Kidney (tissue), 22 donors: ENCODE measurements around the gene ANAPC10. TPM values are rescaled to one million over a fixed set of nuclear protein-coding genes. Genes with fewer than 3 reads are reported as not detected.
"Not testable (repeated sequence)": the region's sequence is repeated elsewhere in the genome, so short reads cannot be mapped to it uniquely, and the experiment has no call there.

Experiments used
- DNase-seq, 5 donors: peaks; one replicate each; pipeline ENCODE4 v3.0.0-alpha.2; 2013 to 2020
- FAIRE-seq: peaks from 2 replicates; lab custom pipeline; 2012; peaks lifted over from hg19 to GRCh38; lab: Jason Lieb, UNC
- H3K27ac ChIP-seq, 2 donors: one replicate each; pipeline ENCODE4 v1.7.0; 2013; ENCODE audit warnings: low read depth in 2 of 2, low read length in 2 of 2, inconsistent platforms in 1 of 2
- H3K27me3 ChIP-seq: one replicate; pipeline ENCODE4 v1.7.1; 2013; ENCODE audit warnings: low read length, inconsistent platforms; ENCODE audit not compliant: control insufficient read depth, insufficient read depth
- H3K36me3 ChIP-seq, 3 donors: one replicate each; pipeline versions ENCODE4 v1.7.0 to v1.7.1; 2013; ENCODE audit warnings: low read length in 3 of 3, control low read depth in 1 of 3, inconsistent platforms in 1 of 3; ENCODE audit not compliant: insufficient read depth in 3 of 3, control insufficient read depth in 2 of 3
- H3K4me1 ChIP-seq, 3 donors: one replicate each; pipeline versions ENCODE4 v1.7.0 to v1.7.1; 2013; ENCODE audit warnings: low read length in 3 of 3, inconsistent platforms in 1 of 3, low read depth in 1 of 3; ENCODE audit not compliant: control insufficient read depth in 2 of 3, insufficient read depth in 2 of 3
- H3K4me3 ChIP-seq, 3 donors: one replicate each; pipeline versions ENCODE4 v1.7.0 to v1.8.1; 2013; ENCODE audit warnings: low read length in 3 of 3, control low read depth in 1 of 3, inconsistent platforms in 1 of 3
- H3K9ac ChIP-seq, 3 donors: one replicate each; pipeline versions ENCODE4 v1.7.0 to v1.7.1; 2013; ENCODE audit warnings: low read length in 3 of 3, control low read depth in 1 of 3, inconsistent platforms in 1 of 3
- H3K9me3 ChIP-seq, 3 donors: one replicate each; pipeline versions ENCODE4 v1.7.0 to v1.7.1; 2013; ENCODE audit warnings: low read length in 3 of 3, control low read depth in 1 of 3, inconsistent platforms in 1 of 3; ENCODE audit not compliant: control insufficient read depth in 2 of 3, insufficient read depth in 1 of 3
- CTCF ChIP-seq: IDR thresholded peaks from 3 replicates; pipeline ENCODE4 v1.5.1; 2012; ENCODE audit warnings: mild to moderate bottlenecking, moderate library complexity, borderline replicate concordance; ENCODE audit not compliant: insufficient read depth; ENCODE audit errors: extremely low read depth
- intact Hi-C: fragments of 100-400 bp; cut with DNase I; formaldehyde crosslinking; loops from one replicate; pipeline ENCODE4 v1.11.1; 2022
- long read RNA-seq, 10 donors: library from polyadenylated mRNA in 1 of 10; unstranded in 1 of 10; transcript quantifications; one replicate each; pipeline ENCODE4 v2.0.0 and lab custom pipeline, GENCODE V29; 2021 to 2026
- polyA plus RNA-seq: library from polyadenylated mRNA; stranded (reverse); fragments of 350-450 nt; fragmentation: Illumina TruSeq; extraction: RNeasy Lipid Tissue Mini Kit (QIAGEN cat#74804); gene quantifications from one replicate; pipeline ENCODE4 v1.2.3, GENCODE V29; 2014; ENCODE audit warnings: low read depth, low replicate concordance; ENCODE audit not compliant: insufficient read depth
- total RNA-seq: library from RNA; stranded (reverse); fragmentation: NEBNext Ultra II Directional; extraction: Animal tissue kit (Norgen Biotek cat#: 25700); gene quantifications from one replicate; pipeline ENCODE4 v1.2.1, GENCODE V29; 2021
- donor health status: control.
- donor health status: control.
- donor health status: control.
- donor health status: control.
- donor health status: control.
- donor health status: DM: yes; HTN: yes; CAD: no.
- donor health status: Normal renal cell carcinoma (clear cell type).

ANAPC10 gene
- total RNA-seq (18.0 TPM), polyA plus RNA-seq (23.3 TPM)
- long read RNA-seq, donor 1, partial matches to known transcripts = 0 of 5 reads
- long read RNA-seq, donor 1, other reads (novel, unspliced or antisense) = 0 of 5 reads
- long read RNA-seq, donor 2, transcript ANAPC10-209 (5 exons, 1,025 nt) = major isoform, 7 of 9 reads
- long read RNA-seq, donor 2, partial matches to known transcripts = 0 of 9 reads
- long read RNA-seq, donor 2, other reads (novel, unspliced or antisense) = 0 of 9 reads
- long read RNA-seq, donor 3, transcript ANAPC10-209 (5 exons, 1,025 nt) = major isoform, 6 of 17 reads
- long read RNA-seq, donor 3, transcript ANAPC10-201 (5 exons, 868 nt) = minor isoform, 5 of 17 reads
- long read RNA-seq, donor 3, partial matches to known transcripts = 0 of 17 reads
- long read RNA-seq, donor 3, other reads (novel, unspliced or antisense) = 6 of 17 reads
- long read RNA-seq, donor 4, partial matches to known transcripts = 0 of 6 reads
- long read RNA-seq, donor 4, other reads (novel, unspliced or antisense) = 0 of 6 reads
- long read RNA-seq, donor 5, partial matches to known transcripts = 0 of 1 reads
- long read RNA-seq, donor 5, other reads (novel, unspliced or antisense) = 0 of 1 reads
- long read RNA-seq, donor 6, transcript ANAPC10-209 (5 exons, 1,025 nt) = major isoform, 15 of 35 reads
- long read RNA-seq, donor 6, transcript ANAPC10-201 (5 exons, 868 nt) = minor isoform, 7 of 35 reads
- long read RNA-seq, donor 6, partial matches to known transcripts = 6 of 35 reads
- long read RNA-seq, donor 6, other reads (novel, unspliced or antisense) = 6 of 35 reads
- long read RNA-seq, donor 7, transcript ANAPC10-209 (5 exons, 1,025 nt) = major isoform, 5 of 14 reads
- long read RNA-seq, donor 7, partial matches to known transcripts = 2 of 14 reads
- long read RNA-seq, donor 7, other reads (novel, unspliced or antisense) = 6 of 14 reads
- long read RNA-seq, donor 8, transcript ANAPC10-209 (5 exons, 1,025 nt) = major isoform, 7 of 15 reads
- long read RNA-seq, donor 8, partial matches to known transcripts = 5 of 15 reads
- long read RNA-seq, donor 8, other reads (novel, unspliced or antisense) = 0 of 15 reads
- long read RNA-seq, donor 9, transcript ANAPC10-201 (5 exons, 868 nt) = major isoform, 6 of 9 reads
- long read RNA-seq, donor 9, partial matches to known transcripts = 0 of 9 reads
- long read RNA-seq, donor 9, other reads (novel, unspliced or antisense) = 0 of 9 reads
- long read RNA-seq, donor 10, partial matches to known transcripts = 0 of 10 reads
- long read RNA-seq, donor 10, other reads (novel, unspliced or antisense) = 5 of 10 reads

GRCh38 chr4:145097821-145098674 is at the start of gene ANAPC10, which contains the start of gene ABCE1:
ANAPC10 (minus strand) TSS chr4:145098196; CDS start chr4:145096099, 2,097 bp downstream.
ABCE1 (plus strand) TSS chr4:145098311; CDS start chr4:145104413, 6,102 bp downstream.
- Histone ChIP-seq H3K4me3 (peak within 1 kb of the TSS; percentile 92 to 99 (median 97)), H3K9ac (peak within 1 kb of the TSS; percentile 97 to 99 (median 98)), H3K27ac (peak within 1 kb of the TSS; percentile 90 to 92), H3K36me3 (peaks cover 6 to 12% (median 8%) of the 10 kb centered on the region in 3 donors), H3K4me1 (peaks cover 0 to 11% (median 10%) of the 10 kb centered on the region in 3 donors), H3K9me3 (peaks cover 0 to 1% (median 0%) of the 10 kb centered on the region in 3 donors), H3K27me3 (no peaks in the 10 kb centered on the region)
- intact Hi-C loops = no loop called here
- no peak for TF ChIP-seq CTCF
- FAIRE-seq (peak; percentile 83), DNase-seq (peak; percentile 96 to 99 (median 98))

- H3K27me3 ChIP-seq, FAIRE-seq, H3K9me3 ChIP-seq, H3K4me3 ChIP-seq, DNase-seq, intact Hi-C loops, H3K4me1 ChIP-seq, H3K9ac ChIP-seq, H3K27ac ChIP-seq: not testable (repeated sequence)
- peaks cover 2 to 24% (median 12%) of the 10 kb centered on the region in 3 donors for H3K36me3 ChIP-seq
These were observed 38.2 kb upstream of the ANAPC10 start for GRCh38 chr4:145136219-145136618.

GRCh38 chr4:145132511-145133098 is 34.6 kb upstream of the ANAPC10 start:
- Histone ChIP-seq H3K4me1 (no peaks in the 10 kb centered on the region), H3K27me3 (no peaks in the 10 kb centered on the region), H3K27ac (no peak overlapping the region), H3K4me3 (no peak overlapping the region), H3K36me3 (peaks cover 0 to 2% (median 2%) of the 10 kb centered on the region in 3 donors), H3K9me3 (no peaks in the 10 kb centered on the region), H3K9ac (no peak overlapping the region)
- TF ChIP-seq CTCF = no peak
- peak in 1 of 5 donors; percentile 7 for DNase-seq
- FAIRE-seq = no peak
- intact Hi-C loops = no loop called here
